Endothelial cell of umbilical vein (primary cell): ENCODE measurements around the gene KCTD17. TPM values are rescaled to one million over a fixed set of nuclear protein-coding genes. Genes with fewer than 3 reads are reported as not detected.

Source experiments
- BruUV-seq: library from RNA; stranded (reverse); fragments of 400-500 nt; replicated peaks from 2 replicates; lab custom pipeline; 2021; lab: Mats Ljungman, UMichigan
- CTCF ChIA-PET: fragments of 300-600, 350-600 bp; sonication (Branson Sonifier 250); formaldehyde crosslinking; loops from one replicate; lab custom pipeline; 2021; ENCODE audit warnings: antibody characterized with exemption, inconsistent platforms; lab: Charles Lee
- POLR2A ChIA-PET: fragments of 300-600, 350-600 bp; sonication (Branson Sonifier 250); formaldehyde crosslinking; loops from one replicate; lab custom pipeline; 2021; ENCODE audit warnings: antibody characterized with exemption, inconsistent platforms; lab: Charles Lee
- DNase-seq: peaks from one replicate; pipeline ENCODE4 v3.0.0-alpha.2; 2011; ENCODE audit warnings: low read depth, low spot score
- FAIRE-seq: peaks from 2 replicates; lab custom pipeline; 2011; peaks lifted over from hg19 to GRCh38; lab: Jason Lieb, UNC
- H2AFZ ChIP-seq: 2 replicates; pipeline ENCODE4 v1.6.0; 2012; ENCODE audit warnings: low read depth, low read length, control low read depth, inconsistent platforms
- H3K27ac ChIP-seq: 2 replicates; pipeline ENCODE4 v1.5.1; 2011; ENCODE audit warnings: low read depth, mild to moderate bottlenecking, control low read depth, low read length, moderate library complexity; ENCODE audit not compliant: insufficient read depth
- H3K27me3 ChIP-seq, 2 experiments: 2 replicates each; pipeline versions ENCODE4 v1.6.0 to v1.6.1; 2011; ENCODE audit warnings: low read length in 2 of 2, mixed read lengths in 1 of 2; ENCODE audit not compliant: control insufficient read depth in 2 of 2, insufficient read depth in 2 of 2
- H3K36me3 ChIP-seq, 2 experiments: 2 replicates in 1 of 2; 3 replicates in 1 of 2; pipeline ENCODE4 v1.5.1; 2011; ENCODE audit warnings: low read length in 2 of 2, mild to moderate bottlenecking in 1 of 2, moderate library complexity in 1 of 2; ENCODE audit not compliant: control insufficient read depth in 2 of 2, insufficient read depth in 2 of 2; ENCODE audit errors: extremely low read depth in 1 of 2
- H3K4me1 ChIP-seq: 3 replicates; pipeline ENCODE4 v1.5.1; 2011; ENCODE audit warnings: mild to moderate bottlenecking, low read length; ENCODE audit not compliant: control insufficient read depth, insufficient read depth; ENCODE audit errors: extremely low read depth
- H3K4me2 ChIP-seq: 2 replicates; pipeline ENCODE4 v1.6.1; 2011; ENCODE audit warnings: low read length, control low read depth, mixed read lengths; ENCODE audit not compliant: insufficient read depth
- H3K4me3 ChIP-seq, 3 experiments: fragments of 200-600 bp in 1 of 3; sonication (generic), shearing (Covaris generic) in 1 of 3; replicated peaks in 1 of 3; 2 replicates each; pipeline ENCODE4 v1.5.1; 2011 to 2016; ENCODE audit warnings: control low read depth in 3 of 3, low read length in 3 of 3, mild to moderate bottlenecking in 2 of 3, inconsistent platforms in 1 of 3, low read depth in 1 of 3, moderate library complexity in 1 of 3; ENCODE audit not compliant: insufficient read depth in 1 of 3
- H3K79me2 ChIP-seq: 2 replicates; pipeline ENCODE4 v1.6.0; 2012; ENCODE audit warnings: low read length, inconsistent platforms; ENCODE audit not compliant: control insufficient read depth, insufficient read depth
- H3K9ac ChIP-seq: replicated peaks from 2 replicates; pipeline ENCODE3; 2011; ENCODE audit warnings: low read length, control low read depth; ENCODE audit not compliant: insufficient read depth; ENCODE audit errors: extremely low read depth
- H3K9me1 ChIP-seq: replicated peaks from 3 replicates; pipeline ENCODE4 v1.6.0; 2011; ENCODE audit warnings: mild to moderate bottlenecking, low read length; ENCODE audit not compliant: control insufficient read depth, insufficient read depth; ENCODE audit errors: extremely low read depth
- H3K9me3 ChIP-seq: replicated peaks from 2 replicates; pipeline ENCODE4 v1.5.1; 2012; ENCODE audit warnings: low read length, inconsistent platforms; ENCODE audit not compliant: control insufficient read depth, insufficient read depth
- H4K20me1 ChIP-seq: replicated peaks from 2 replicates; pipeline ENCODE3; 2011; ENCODE audit warnings: mild to moderate bottlenecking, low read length; ENCODE audit not compliant: control insufficient read depth, insufficient read depth; ENCODE audit errors: extremely low read depth
- CTCF ChIP-seq, 2 donors: IDR thresholded peaks; 1 replicate in 1 of 2; 2 replicates in 1 of 2; pipeline ENCODE4 v1.5.1; 2011; ENCODE audit warnings: low read length in 2 of 2, mild to moderate bottlenecking in 2 of 2, moderate library complexity in 2 of 2, control low read depth in 1 of 2, inconsistent platforms in 1 of 2, low read depth in 1 of 2; ENCODE audit not compliant: insufficient read depth in 1 of 2; ENCODE audit errors: extremely low read depth in 1 of 2
- EZH2 ChIP-seq: IDR thresholded peaks from 2 replicates; pipeline ENCODE4 v1.6.1; 2012; ENCODE audit warnings: borderline replicate concordance, low read depth, mild to moderate bottlenecking, moderate library complexity, low read length, inconsistent platforms; ENCODE audit not compliant: severe bottlenecking
- FOS ChIP-seq: IDR thresholded peaks from 2 replicates; pipeline ENCODE4 v1.6.1; 2011; ENCODE audit warnings: mild to moderate bottlenecking, low read length, moderate library complexity, borderline replicate concordance; ENCODE audit not compliant: insufficient read depth
- GATA2 ChIP-seq: IDR thresholded peaks from 2 replicates; pipeline ENCODE4 v1.7.0; 2011; ENCODE audit warnings: low read depth, mild to moderate bottlenecking, moderate library complexity, mixed read lengths, low read length; ENCODE audit not compliant: insufficient read length, insufficient read depth
- JUN ChIP-seq: IDR thresholded peaks from 2 replicates; pipeline ENCODE4 v1.6.1; 2011; ENCODE audit warnings: borderline replicate concordance, low read depth; ENCODE audit not compliant: insufficient read length, insufficient read depth
- MAX ChIP-seq: IDR thresholded peaks from 2 replicates; pipeline ENCODE4 v1.6.1; 2011; ENCODE audit not compliant: insufficient read depth, insufficient read length
- MYC ChIP-seq: IDR thresholded peaks from one replicate; pipeline ENCODE4 v1.6.1; 2011; ENCODE audit warnings: mild to moderate bottlenecking, low read depth, low read length
- POLR2A ChIP-seq: IDR thresholded peaks from 2 replicates; pipeline ENCODE4 v1.6.1; 2012; ENCODE audit warnings: low read depth, mild to moderate bottlenecking, control low read depth, low read length
- POLR2AphosphoS5 ChIP-seq: IDR thresholded peaks from 2 replicates; pipeline ENCODE4 v1.6.1; 2012; ENCODE audit warnings: low read depth, mild to moderate bottlenecking, control low read depth, low read length, moderate library complexity; ENCODE audit not compliant: insufficient read depth
- dilution Hi-C: fragments of 300-500 bp; cut with MboI; formaldehyde crosslinking; loops from one replicate; pipeline ENCODE4 v1.15.0; 2019; ENCODE audit warnings: low sequenced_read_pairs; ENCODE audit not compliant: extremely low pct_ligation_motif_present
- intact Hi-C: fragments of 100-400 bp; cut with micrococcal nuclease; formaldehyde crosslinking; loops from one replicate; pipeline ENCODE4 v1.10.0; 2022
- polyA plus RNA-seq, 4 experiments: library from polyadenylated mRNA; depleted of rRNA in 3 of 4; stranded (reverse) in 3 of 4; unstranded in 1 of 4; fragments of >200 nt; gene quantifications; 2 replicates each; pipeline versions ENCODE4 v1.2.1 to v1.2.3, GENCODE V29; 2011 to 2012; ENCODE audit warnings: missing spikeins in 1 of 4
- total RNA-seq: library from RNA; stranded (reverse); gene quantifications from 2 replicates; pipeline ENCODE4 v1.2.3, GENCODE V29; 2021

Gene KCTD17
- total and polyA plus RNA-seq, 2 donors (not counting 3 experiments of a cell fraction or from before 2014, with no cell fraction given): 59.2 to 73.0 TPM

- ChIA-PET POLR2A (no interaction called here), CTCF (no interaction called here)
- Histone ChIP-seq H3K9ac (no peak overlapping the region), H3K79me2 (no peaks in the 10 kb centered on the region), H3K36me3 (no peaks in the 10 kb centered on the region), H3K27ac (no peak overlapping the region), H2AFZ (no peak overlapping the region), H4K20me1 (no peaks in the 10 kb centered on the region), H3K9me3 (no peaks in the 10 kb centered on the region), H3K4me2 (no peak overlapping the region), H3K4me3 (no peak overlapping the region), H3K27me3 (peaks cover 14 to 19% of the 10 kb centered on the region in 2 experiments), H3K4me1 (peaks cover 1% of the 10 kb centered on the region), H3K9me1 (no peaks in the 10 kb centered on the region)
- dilution Hi-C loops (no loop called here), intact Hi-C loops (no loop called here)
- DNase-seq (no peak), FAIRE-seq (no peak)
- TF ChIP-seq CTCF (IDR thresholded peaks at IDR 0.05; ENCODE audit: extremely low read depth in 1 of 2, insufficient read depth in 1 of 2, low read depth in 1 of 2, low read length in 2 of 2) (no peak), FOS (no peak), POLR2A (no peak), POLR2AphosphoS5 (no peak), JUN (no peak), MAX (no peak), EZH2 (no peak), GATA2 (no peak), MYC (no peak)
- no TSS peak for BruUV-seq
Observed at GRCh38 chr22:37002633-37003032, 48.9 kb upstream of the KCTD17 start.
